Kidney (tissue), 22 donors: Measurements from ENCODE around the gene LSAMP. TPM values are rescaled to one million over a fixed set of nuclear protein-coding genes. Genes with fewer than 3 reads are reported as not detected.

Source experiments
- DNase-seq, 5 donors: peaks; one replicate each; pipeline ENCODE4 v3.0.0-alpha.2; 2013 to 2020
- FAIRE-seq: peaks from 2 replicates; lab custom pipeline; 2012; peaks lifted over from hg19 to GRCh38; lab: Jason Lieb, UNC
- H3K27ac ChIP-seq, 2 donors: one replicate each; pipeline ENCODE4 v1.7.0; 2013; ENCODE audit warnings: low read depth in 2 of 2, low read length in 2 of 2, inconsistent platforms in 1 of 2
- H3K27me3 ChIP-seq: one replicate; pipeline ENCODE4 v1.7.1; 2013; ENCODE audit warnings: low read length, inconsistent platforms; ENCODE audit not compliant: control insufficient read depth, insufficient read depth
- H3K36me3 ChIP-seq, 3 donors: one replicate each; pipeline versions ENCODE4 v1.7.0 to v1.7.1; 2013; ENCODE audit warnings: low read length in 3 of 3, control low read depth in 1 of 3, inconsistent platforms in 1 of 3; ENCODE audit not compliant: insufficient read depth in 3 of 3, control insufficient read depth in 2 of 3
- H3K4me1 ChIP-seq, 3 donors: one replicate each; pipeline versions ENCODE4 v1.7.0 to v1.7.1; 2013; ENCODE audit warnings: low read length in 3 of 3, inconsistent platforms in 1 of 3, low read depth in 1 of 3; ENCODE audit not compliant: control insufficient read depth in 2 of 3, insufficient read depth in 2 of 3
- H3K4me3 ChIP-seq, 3 donors: one replicate each; pipeline versions ENCODE4 v1.7.0 to v1.8.1; 2013; ENCODE audit warnings: low read length in 3 of 3, control low read depth in 1 of 3, inconsistent platforms in 1 of 3
- H3K9ac ChIP-seq, 3 donors: one replicate each; pipeline versions ENCODE4 v1.7.0 to v1.7.1; 2013; ENCODE audit warnings: low read length in 3 of 3, control low read depth in 1 of 3, inconsistent platforms in 1 of 3
- H3K9me3 ChIP-seq, 3 donors: one replicate each; pipeline versions ENCODE4 v1.7.0 to v1.7.1; 2013; ENCODE audit warnings: low read length in 3 of 3, control low read depth in 1 of 3, inconsistent platforms in 1 of 3; ENCODE audit not compliant: control insufficient read depth in 2 of 3, insufficient read depth in 1 of 3
- intact Hi-C: fragments of 100-400 bp; cut with DNase I; formaldehyde crosslinking; loops from one replicate; pipeline ENCODE4 v1.11.1; 2022
- long read RNA-seq, 10 donors: library from polyadenylated mRNA in 1 of 10; unstranded in 1 of 10; transcript quantifications; one replicate each; pipeline ENCODE4 v2.0.0 and lab custom pipeline, GENCODE V29; 2021 to 2026
- polyA plus RNA-seq: library from polyadenylated mRNA; stranded (reverse); fragments of 350-450 nt; fragmentation: Illumina TruSeq; extraction: RNeasy Lipid Tissue Mini Kit (QIAGEN cat#74804); gene quantifications from one replicate; pipeline ENCODE4 v1.2.3, GENCODE V29; 2014; ENCODE audit warnings: low read depth, low replicate concordance; ENCODE audit not compliant: insufficient read depth
- total RNA-seq: library from RNA; stranded (reverse); fragmentation: NEBNext Ultra II Directional; extraction: Animal tissue kit (Norgen Biotek cat#: 25700); gene quantifications from one replicate; pipeline ENCODE4 v1.2.1, GENCODE V29; 2021
- TF ChIP-seq, protein P1 (sequence below): IDR thresholded peaks from 3 replicates; pipeline ENCODE4 v1.5.1; 2012; ENCODE audit warnings: mild to moderate bottlenecking, moderate library complexity, borderline replicate concordance; ENCODE audit not compliant: insufficient read depth; ENCODE audit errors: extremely low read depth
- donor health status: control.
- donor health status: control.
- donor health status: control.
- donor health status: control.
- donor health status: control.
- donor health status: DM: yes; HTN: yes; CAD: no.
- donor health status: Normal renal cell carcinoma (clear cell type).

LSAMP gene
- total RNA-seq (3.5 TPM), polyA plus RNA-seq (1.4 TPM)
- long read RNA-seq, donor 1, full-length matches to known transcripts, result 1 of 6 reads
- long read RNA-seq, donor 1, partial matches to known transcripts, result 5 of 6 reads
- long read RNA-seq, donor 1, other reads (novel, unspliced or antisense), result 0 of 6 reads
- long read RNA-seq, donor 2, full-length matches to known transcripts, result 1 of 1 reads
- long read RNA-seq, donor 2, partial matches to known transcripts, result 0 of 1 reads
- long read RNA-seq, donor 2, other reads (novel, unspliced or antisense), result 0 of 1 reads
- long read RNA-seq, donor 3, full-length matches to known transcripts, result 2 of 2 reads
- long read RNA-seq, donor 3, partial matches to known transcripts, result 0 of 2 reads
- long read RNA-seq, donor 3, other reads (novel, unspliced or antisense), result 0 of 2 reads
- long read RNA-seq, donor 4, full-length matches to known transcripts, result 6 of 6 reads
- long read RNA-seq, donor 4, partial matches to known transcripts, result 0 of 6 reads
- long read RNA-seq, donor 4, other reads (novel, unspliced or antisense), result 0 of 6 reads
- long read RNA-seq, donor 5, result 0 reads
- long read RNA-seq, donor 6, full-length matches to known transcripts, result 3 of 3 reads
- long read RNA-seq, donor 6, partial matches to known transcripts, result 0 of 3 reads
- long read RNA-seq, donor 6, other reads (novel, unspliced or antisense), result 0 of 3 reads
- long read RNA-seq, donor 7, partial matches to known transcripts, result 0 of 3 reads
- long read RNA-seq, donor 7, other reads (novel, unspliced or antisense), result 3 of 3 reads
- long read RNA-seq, donor 8, full-length matches to known transcripts, result 4 of 4 reads
- long read RNA-seq, donor 8, partial matches to known transcripts, result 0 of 4 reads
- long read RNA-seq, donor 8, other reads (novel, unspliced or antisense), result 0 of 4 reads
- long read RNA-seq, donor 9, full-length matches to known transcripts, result 2 of 2 reads
- long read RNA-seq, donor 9, partial matches to known transcripts, result 0 of 2 reads
- long read RNA-seq, donor 9, other reads (novel, unspliced or antisense), result 0 of 2 reads
- long read RNA-seq, donor 10, result 0 reads

GRCh38 chr3:116445311-116445841 is at the start of gene LSAMP:
TSS of gene LSAMP (minus strand) at chr3:116445487.
- no peak for FAIRE-seq
- H3K27ac ChIP-seq, result no peak within 1 kb of the TSS
- intact Hi-C loops, result no loop called here

DNA sequence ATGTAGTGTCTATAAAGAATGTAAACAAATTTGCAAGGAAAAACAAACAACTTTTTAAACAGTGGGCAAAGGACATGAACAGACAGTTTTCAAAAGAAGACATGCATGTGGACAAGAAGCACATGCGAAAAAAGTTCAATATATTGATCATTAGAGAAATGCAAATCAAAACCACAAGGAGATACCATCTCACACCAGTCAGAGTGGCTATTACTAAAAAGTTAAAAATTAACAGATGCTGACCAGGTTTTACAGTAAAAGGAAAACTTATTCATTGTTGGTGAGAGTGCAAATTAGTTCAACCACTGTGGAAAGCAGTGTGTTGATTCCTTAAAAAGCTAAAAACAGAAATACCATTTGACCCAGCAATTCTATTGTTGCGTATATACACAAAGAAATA is 47.1 kb upstream of the LSAMP start:
- no peak overlapping the region for H3K9ac ChIP-seq
- H3K4me3 ChIP-seq, result no peak overlapping the region
- H3K27ac ChIP-seq, result no peak overlapping the region
- no peaks in the 10 kb centered on the region for H3K27me3 ChIP-seq
- H3K36me3 ChIP-seq, result no peaks in the 10 kb centered on the region
- H3K4me1 ChIP-seq, result no peaks in the 10 kb centered on the region
- TF ChIP-seq, protein P1, sequence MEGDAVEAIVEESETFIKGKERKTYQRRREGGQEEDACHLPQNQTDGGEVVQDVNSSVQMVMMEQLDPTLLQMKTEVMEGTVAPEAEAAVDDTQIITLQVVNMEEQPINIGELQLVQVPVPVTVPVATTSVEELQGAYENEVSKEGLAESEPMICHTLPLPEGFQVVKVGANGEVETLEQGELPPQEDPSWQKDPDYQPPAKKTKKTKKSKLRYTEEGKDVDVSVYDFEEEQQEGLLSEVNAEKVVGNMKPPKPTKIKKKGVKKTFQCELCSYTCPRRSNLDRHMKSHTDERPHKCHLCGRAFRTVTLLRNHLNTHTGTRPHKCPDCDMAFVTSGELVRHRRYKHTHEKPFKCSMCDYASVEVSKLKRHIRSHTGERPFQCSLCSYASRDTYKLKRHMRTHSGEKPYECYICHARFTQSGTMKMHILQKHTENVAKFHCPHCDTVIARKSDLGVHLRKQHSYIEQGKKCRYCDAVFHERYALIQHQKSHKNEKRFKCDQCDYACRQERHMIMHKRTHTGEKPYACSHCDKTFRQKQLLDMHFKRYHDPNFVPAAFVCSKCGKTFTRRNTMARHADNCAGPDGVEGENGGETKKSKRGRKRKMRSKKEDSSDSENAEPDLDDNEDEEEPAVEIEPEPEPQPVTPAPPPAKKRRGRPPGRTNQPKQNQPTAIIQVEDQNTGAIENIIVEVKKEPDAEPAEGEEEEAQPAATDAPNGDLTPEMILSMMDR, result no peak
- FAIRE-seq (no peak), DNase-seq (no peak)
- intact Hi-C loops, result no loop called here
- H3K9me3 ChIP-seq, result no peaks in the 10 kb centered on the region

More at GRCh38 chr3:116445311-116445841, at the start of gene LSAMP:
- H3K4me1 ChIP-seq, result no peaks in the 10 kb centered on the region
- H3K9me3 ChIP-seq, result no peaks in the 10 kb centered on the region
- no peaks in the 10 kb centered on the region for H3K36me3 ChIP-seq
- peak within 1 kb of the TSS; percentile 32 to 67 (median 37) for H3K4me3 ChIP-seq
- peak within 1 kb of the TSS in 1 of 3 donors; percentile 67 for H3K9ac ChIP-seq
- no peaks in the 10 kb centered on the region for H3K27me3 ChIP-seq
- DNase-seq, result peak; percentile 52 to 79 (median 71)
- TF ChIP-seq, protein P1, result no peak

GRCh38 chr3:116483135-116483534 is 37.8 kb upstream of the LSAMP start:
- DNase-seq (no peak), FAIRE-seq (no peak)
- Histone ChIP-seq H3K27ac (no peak overlapping the region), H3K9ac (no peak overlapping the region), H3K4me1 (no peaks in the 10 kb centered on the region), H3K9me3 (no peaks in the 10 kb centered on the region), H3K36me3 (no peaks in the 10 kb centered on the region), H3K4me3 (no peak overlapping the region), H3K27me3 (no peaks in the 10 kb centered on the region)
- TF ChIP-seq, protein P1, result no peak
- intact Hi-C loops, result no loop called here
